A673 (cell line): ENCODE results near the gene CTNS. TPM values are rescaled to one million over a fixed set of nuclear protein-coding genes. Genes with fewer than 3 reads are reported as not detected.
A peak's percentile ranks its signal among the peaks of the same experiment; 100 is the strongest.

ENCODE experiments used
- BruUV-seq: library from RNA; stranded (reverse); fragments of 400-500 nt; replicated peaks from 2 replicates; lab custom pipeline; 2021; lab: Mats Ljungman, UMichigan
- CTCF ChIA-PET: fragments of 300-600 bp; sonication (Branson Sonifier 250); formaldehyde crosslinking; loops from one replicate; lab custom pipeline; 2022; ENCODE audit warnings: antibody characterized with exemption; lab: Charles Lee
- POLR2A ChIA-PET: fragments of 300-600 bp; sonication (Branson Sonifier 250); formaldehyde crosslinking; loops from one replicate; lab custom pipeline; 2022; ENCODE audit warnings: antibody characterized with exemption; ENCODE audit not compliant: low non-redundant PET; lab: Charles Lee
- DNase-seq: peaks from one replicate; pipeline ENCODE4 v3.0.0-alpha.2; 2015; ENCODE audit warnings: low spot score
- H3K27ac ChIP-seq: fragments of 200-600 bp; sonication (generic); 2 replicates; pipeline ENCODE4 v1.5.1; 2016; ENCODE audit warnings: mixed run types, low read depth, mild to moderate bottlenecking, mixed read lengths, antibody characterized with exemption, low read length; ENCODE audit not compliant: poor library complexity, severe bottlenecking
- H3K27me3 ChIP-seq: fragments of 200-600 bp; sonication (generic); replicated peaks from 2 replicates; pipeline ENCODE4 v1.6.1; 2017; ENCODE audit warnings: mixed run types, low read depth, mild to moderate bottlenecking, mixed read lengths, antibody characterized with exemption, low read length; ENCODE audit not compliant: insufficient read depth, poor library complexity
- H3K36me3 ChIP-seq: fragments of 200-600 bp; sonication (generic); 2 replicates; pipeline ENCODE4 v1.6.1; 2016; ENCODE audit warnings: mixed run types, mild to moderate bottlenecking, mixed read lengths, antibody characterized with exemption, low read length; ENCODE audit not compliant: insufficient read depth, poor library complexity, severe bottlenecking
- H3K4me1 ChIP-seq: fragments of 200-600 bp; sonication (generic); 2 replicates; pipeline ENCODE4 v1.6.1; 2017; ENCODE audit warnings: mixed run types, mild to moderate bottlenecking, mixed read lengths, antibody characterized with exemption, low read length; ENCODE audit not compliant: insufficient read depth, poor library complexity, severe bottlenecking
- H3K4me3 ChIP-seq: fragments of 200-600 bp; sonication (generic); 2 replicates; pipeline ENCODE4 v1.5.1; 2016; ENCODE audit warnings: low read depth, mixed run types, mild to moderate bottlenecking, mixed read lengths, low read length; ENCODE audit not compliant: poor library complexity, severe bottlenecking
- H3K9me3 ChIP-seq: fragments of 200-600 bp; sonication (generic); 2 replicates; pipeline ENCODE4 v1.6.1; 2016; ENCODE audit warnings: mixed run types, low read depth, mild to moderate bottlenecking, mixed read lengths, antibody characterized with exemption, low read length; ENCODE audit not compliant: poor library complexity, severe bottlenecking
- CTCF ChIP-seq: fragments of 300-800, 200-600 bp; sonication (generic); conservative IDR thresholded peaks from 2 replicates; pipeline ENCODE4 v1.5.1; 2017; ENCODE audit warnings: low read depth, mild to moderate bottlenecking, antibody characterized with exemption, low read length, moderate library complexity, mixed read lengths
- EZH2 ChIP-seq: fragments of 200-600 bp; sonication (generic); IDR thresholded peaks from 2 replicates; pipeline ENCODE4 v1.6.1; 2017; ENCODE audit warnings: borderline replicate concordance, low read depth, mild to moderate bottlenecking, mixed read lengths, antibody characterized with exemption, low read length; ENCODE audit not compliant: poor library complexity, severe bottlenecking
- intact Hi-C: fragments of 100-400 bp; cut with micrococcal nuclease; formaldehyde crosslinking; loops from one replicate; pipeline ENCODE4 v1.10.0; 2022; ENCODE audit not compliant: unreplicated experiment
- total RNA-seq: library from RNA; stranded (reverse); gene quantifications from 2 replicates; pipeline ENCODE4 v1.2.3, GENCODE V29; 2021

The CTNS gene
- total RNA-seq, 1 experiment from 2014 or later: 12.6 TPM

GRCh38 chr17:3659541-3660111, 23.1 kb downstream of the CTNS start:
- TF ChIP-seq CTCF (no peak), EZH2 (no peak)
- no peaks in the 10 kb centered on the region for H3K27me3 ChIP-seq
- no peak overlapping the region for H3K4me3 ChIP-seq
- ChIA-PET CTCF (no interaction called here), POLR2A (no interaction called here)
- no TSS peak for BruUV-seq
- intact Hi-C loops: no loop called here
- no peaks in the 10 kb centered on the region for H3K4me1 ChIP-seq
- peaks cover 13% of the 10 kb centered on the region for H3K36me3 ChIP-seq
- no peak overlapping the region for H3K27ac ChIP-seq
- H3K9me3 ChIP-seq: no peaks in the 10 kb centered on the region
- DNase-seq: no peak

GRCh38 chr17:3660311-3660891, 23.8 kb downstream of the CTNS start:
- TF ChIP-seq CTCF: no peak
- no peak for TF ChIP-seq EZH2
- no peaks in the 10 kb centered on the region for H3K9me3 ChIP-seq
- BruUV-seq: no TSS peak
- intact Hi-C loops: no loop called here
- H3K4me3 ChIP-seq: no peak overlapping the region
- ChIA-PET CTCF (no interaction called here), POLR2A (no interaction called here)
- H3K27ac ChIP-seq: peak overlapping the region; percentile 52
- no peak for DNase-seq
- no peaks in the 10 kb centered on the region for H3K27me3 ChIP-seq
- H3K4me1 ChIP-seq: no peaks in the 10 kb centered on the region
- H3K36me3 ChIP-seq: peaks cover 13% of the 10 kb centered on the region

- ChIA-PET POLR2A (no interaction called here), CTCF (no interaction called here)
- no peak for DNase-seq
- TF ChIP-seq CTCF (no peak), EZH2 (no peak)
- H3K4me1 ChIP-seq: no peaks in the 10 kb centered on the region
- H3K9me3 ChIP-seq: no peaks in the 10 kb centered on the region
- no peaks in the 10 kb centered on the region for H3K27me3 ChIP-seq
- H3K27ac ChIP-seq: no peak overlapping the region
- peaks cover 13% of the 10 kb centered on the region for H3K36me3 ChIP-seq
- intact Hi-C loops: no loop called here
- no TSS peak for BruUV-seq
- no peak overlapping the region for H3K4me3 ChIP-seq
Measured at GRCh38 chr17:3663102-3664011, 26.8 kb downstream of the CTNS start.
